ENCODE measurements around the gene PIP4K2A. TPM values are rescaled to one million over a fixed set of nuclear protein-coding genes. Genes with fewer than 3 reads are reported as not detected.

PIP4K2A gene
- total and polyA plus RNA-seq, 2 experiments from 2014 or later = 39.9 to 40.1 TPM

- DNase-seq (ENCODE audit: low spot score) (no peak), ATAC-seq (no peak)
- TF ChIP-seq EZH2phosphoT487 (IDR thresholded peaks at IDR 0.05; ENCODE audit: unreplicated experiment) (no peak), ZNF331 (CRISPR knock-in tag; IDR thresholded peaks at IDR 0.05; ENCODE audit: low read depth) (no peak), CTCF (conservative IDR thresholded peaks at IDR 0.05; ENCODE audit: low read depth in 2 of 2) (no peak), ZNF462 (CRISPR knock-in tag; IDR thresholded peaks at IDR 0.05) (no peak), NANOG (IDR thresholded peaks at IDR 0.05; ENCODE audit: borderline replicate concordance) (no peak), ZNF114 (CRISPR knock-in tag; IDR thresholded peaks at IDR 0.05) (no peak), EZH2 (IDR thresholded peaks at IDR 0.05; ENCODE audit: low read depth, unreplicated experiment) (no peak), JUNB (IDR thresholded peaks at IDR 0.05; ENCODE audit: unreplicated experiment) (no peak), REST (IDR thresholded peaks at IDR 0.05; ENCODE audit: unreplicated experiment) (no peak), POLR2AphosphoS5 (IDR thresholded peaks at IDR 0.05; ENCODE audit: low read depth) (no peak), STAT1 (IDR thresholded peaks at IDR 0.05; ENCODE audit: unreplicated experiment) (no peak), CREB1 (CRISPR knock-in tag; IDR thresholded peaks at IDR 0.05; ENCODE audit: low read depth) (no peak), ETS1 (IDR thresholded peaks at IDR 0.05) (no peak)
- peaks cover 17% of the 10 kb centered on the region; the same call in 2 of the 3 replicates for H3K9me3 Mint-ChIP-seq
- Histone ChIP-seq H3K36me3 (ENCODE audit: insufficient read depth) (no peaks in the 10 kb centered on the region), H3F3A (replicated peaks; ENCODE audit: low read depth) (no peaks in the 10 kb centered on the region), H3K4me2 (no peak overlapping the region), H4K20me1 (replicated peaks; ENCODE audit: insufficient read depth) (no peaks in the 10 kb centered on the region), H2AFZ (no peak overlapping the region), H3K27ac (ENCODE audit: low read depth) (no peak overlapping the region), H3K79me2 (replicated peaks; ENCODE audit: insufficient read depth) (no peaks in the 10 kb centered on the region), H3K4me3 (no peak overlapping the region), H3K27me3 (ENCODE audit: insufficient read depth) (no peaks in the 10 kb centered on the region), H3K4me1 (ENCODE audit: insufficient read depth) (no peaks in the 10 kb centered on the region), H3K9me2 (ENCODE audit: insufficient read depth) (no peaks in the 10 kb centered on the region)
- no peak overlapping the region for H3K27ac Mint-ChIP-seq
- no peaks in the 10 kb centered on the region; the same call in 2 of the 3 replicates for H3K36me3 Mint-ChIP-seq (ENCODE audit: low read depth)
- no peak overlapping the region for H3K4me3 Mint-ChIP-seq
- H3K4me1 Mint-ChIP-seq = no peaks in the 10 kb centered on the region
- H3K27me3 Mint-ChIP-seq (ENCODE audit: insufficient read depth, low read depth, poor library complexity) = peaks cover 4% of the 10 kb centered on the region
Observed at GRCh38 chr10:22504766-22505165, 209.6 kb downstream of the PIP4K2A start.
